Neural progenitor cell (in vitro differentiated cells): ENCODE measurements around the gene GLIPR1. TPM values are rescaled to one million over a fixed set of nuclear protein-coding genes. Genes with fewer than 3 reads are reported as not detected.
"Not testable (repeated sequence)": the region's sequence is repeated elsewhere in the genome, so short reads cannot be mapped to it uniquely, and the experiment has no call there.

Source experiments
- DNase-seq: peaks from one replicate; pipeline ENCODE4 v3.0.0-alpha.2; 2016; ENCODE audit warnings: low spot score
- H2AFZ ChIP-seq: fragments of 200-600 bp; sonication (generic); replicated peaks from 2 replicates; pipeline ENCODE4 v1.6.1; 2016; ENCODE audit warnings: antibody characterized with exemption
- H3F3A ChIP-seq: fragments of 200-600 bp; sonication (generic); 2 replicates; pipeline ENCODE4 v1.6.1; 2016; ENCODE audit warnings: antibody characterized with exemption, low read depth
- H3K27ac ChIP-seq: fragments of 200-600 bp; sonication (generic); 2 replicates; pipeline ENCODE4 v1.5.1; 2016; ENCODE audit warnings: mild to moderate bottlenecking
- H3K27me3 ChIP-seq: fragments of 200-600 bp; sonication (generic); 2 replicates; pipeline ENCODE4 v1.6.1; 2016; ENCODE audit warnings: mild to moderate bottlenecking, moderate library complexity
- H3K36me3 ChIP-seq: fragments of 200-600 bp; sonication (generic); 2 replicates; pipeline ENCODE4 v1.5.1; 2016
- H3K4me1 ChIP-seq: fragments of 200-600 bp; sonication (generic); 2 replicates; pipeline ENCODE4 v1.6.1; 2016; ENCODE audit warnings: mixed run types
- H3K4me2 ChIP-seq: fragments of 200-600 bp; sonication (generic); 2 replicates; pipeline ENCODE4 v1.6.1; 2016
- H3K4me3 ChIP-seq: fragments of 200-600 bp; sonication (generic); 2 replicates; pipeline ENCODE4 v1.5.1; 2016
- H3K79me2 ChIP-seq: fragments of 200-600 bp; sonication (generic); 2 replicates; pipeline ENCODE4 v1.6.1; 2016; ENCODE audit warnings: low read depth
- H3K9ac ChIP-seq: fragments of 200-600 bp; sonication (generic); 2 replicates; pipeline ENCODE4 v1.6.1; 2016
- H3K9me3 ChIP-seq: fragments of 200-600 bp; sonication (generic); 2 replicates; pipeline ENCODE4 v1.5.1; 2016; ENCODE audit warnings: low read depth
- H4K20me1 ChIP-seq: fragments of 200-600 bp; sonication (generic); 2 replicates; pipeline ENCODE4 v1.6.1; 2016; ENCODE audit warnings: low read depth
- H3K27ac Mint-ChIP-seq: 3 replicates; pipeline ENCODE4 v1.8.0; 2021; ENCODE audit warnings: mixed read lengths
- H3K27me3 Mint-ChIP-seq: 2 replicates; pipeline ENCODE4 v1.8.0; 2022; ENCODE audit warnings: low read depth, mild to moderate bottlenecking, inconsistent platforms, moderate library complexity, mixed read lengths; ENCODE audit not compliant: insufficient read depth
- H3K36me3 Mint-ChIP-seq: 3 replicates; pipeline ENCODE4 v1.8.0; 2021; ENCODE audit warnings: mixed read lengths
- H3K4me1 Mint-ChIP-seq: 3 replicates; pipeline ENCODE4 v1.8.0; 2021; ENCODE audit warnings: mixed read lengths
- H3K4me3 Mint-ChIP-seq: 3 replicates; pipeline ENCODE4 v1.8.0; 2021; ENCODE audit warnings: mild to moderate bottlenecking, moderate library complexity, mixed read lengths
- H3K9me3 Mint-ChIP-seq: 3 replicates; pipeline ENCODE4 v1.8.0; 2020; ENCODE audit warnings: mixed read lengths
- EZH2 ChIP-seq: fragments of 200-600 bp; sonication (generic); IDR thresholded peaks from 2 replicates; pipeline ENCODE4 v1.6.1; 2017; ENCODE audit warnings: antibody characterized with exemption, mild to moderate bottlenecking, moderate library complexity
- EZH2phosphoT487 ChIP-seq: fragments of 200-600 bp; sonication (generic); IDR thresholded peaks from 2 replicates; pipeline ENCODE4 v1.6.1; 2017; ENCODE audit warnings: antibody characterized with exemption
- total RNA-seq: library from RNA; depleted of rRNA; stranded (reverse); fragments of >200 nt; gene quantifications from 2 replicates; pipeline ENCODE4 v1.2.3, GENCODE V29; 2015; ENCODE audit warnings: low replicate concordance
- TF ChIP-seq, protein P1 (sequence below): fragments of 200-600 bp; sonication (generic); IDR thresholded peaks from 2 replicates; pipeline ENCODE4 v1.5.1; 2017; ENCODE audit warnings: antibody characterized with exemption, mild to moderate bottlenecking

Gene GLIPR1
- total RNA-seq, 1 donor from 2014 or later: 0.04 TPM

DNA sequence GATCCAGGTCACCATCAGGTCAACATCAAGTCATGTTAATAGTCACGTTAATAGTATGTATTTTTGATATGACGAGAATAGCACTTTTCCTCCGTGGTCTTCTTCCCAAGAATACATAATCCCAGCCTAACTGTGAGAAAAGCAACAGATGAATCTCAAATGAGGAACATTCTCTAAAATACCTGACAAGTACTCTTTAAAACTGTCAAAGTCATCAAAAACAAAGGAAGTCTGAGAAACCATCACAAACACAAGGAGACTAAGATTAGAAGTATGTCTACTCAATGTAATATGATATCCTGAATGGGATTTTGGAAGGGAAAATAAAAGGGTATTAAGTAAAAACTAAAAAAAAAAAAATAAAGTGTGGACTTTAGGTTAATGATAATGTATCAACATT, 36.8 kb upstream of the GLIPR1 start:
- Histone ChIP-seq H3K27ac (no peak overlapping the region), H3K9ac (no peak overlapping the region), H3K4me3 (no peak overlapping the region), H3K4me1 (no peaks in the 10 kb centered on the region), H3K36me3 (no peaks in the 10 kb centered on the region), H2AFZ (no peak overlapping the region), H3K27me3 (no peaks in the 10 kb centered on the region), H3K9me3 (no peaks in the 10 kb centered on the region), H3F3A (no peaks in the 10 kb centered on the region), H3K79me2 (no peaks in the 10 kb centered on the region), H3K4me2 (no peak overlapping the region), H4K20me1 (no peaks in the 10 kb centered on the region)
- Mint-ChIP-seq H3K36me3 (no peaks in the 10 kb centered on the region), H3K4me1 (no peaks in the 10 kb centered on the region), H3K27me3 (no peaks in the 10 kb centered on the region), H3K27ac (no peak overlapping the region), H3K9me3 (no peaks in the 10 kb centered on the region), H3K4me3 (no peak overlapping the region)
- DNase-seq: no peak
- TF ChIP-seq EZH2 (no peak), EZH2phosphoT487 (no peak)
- TF ChIP-seq, protein P1, sequence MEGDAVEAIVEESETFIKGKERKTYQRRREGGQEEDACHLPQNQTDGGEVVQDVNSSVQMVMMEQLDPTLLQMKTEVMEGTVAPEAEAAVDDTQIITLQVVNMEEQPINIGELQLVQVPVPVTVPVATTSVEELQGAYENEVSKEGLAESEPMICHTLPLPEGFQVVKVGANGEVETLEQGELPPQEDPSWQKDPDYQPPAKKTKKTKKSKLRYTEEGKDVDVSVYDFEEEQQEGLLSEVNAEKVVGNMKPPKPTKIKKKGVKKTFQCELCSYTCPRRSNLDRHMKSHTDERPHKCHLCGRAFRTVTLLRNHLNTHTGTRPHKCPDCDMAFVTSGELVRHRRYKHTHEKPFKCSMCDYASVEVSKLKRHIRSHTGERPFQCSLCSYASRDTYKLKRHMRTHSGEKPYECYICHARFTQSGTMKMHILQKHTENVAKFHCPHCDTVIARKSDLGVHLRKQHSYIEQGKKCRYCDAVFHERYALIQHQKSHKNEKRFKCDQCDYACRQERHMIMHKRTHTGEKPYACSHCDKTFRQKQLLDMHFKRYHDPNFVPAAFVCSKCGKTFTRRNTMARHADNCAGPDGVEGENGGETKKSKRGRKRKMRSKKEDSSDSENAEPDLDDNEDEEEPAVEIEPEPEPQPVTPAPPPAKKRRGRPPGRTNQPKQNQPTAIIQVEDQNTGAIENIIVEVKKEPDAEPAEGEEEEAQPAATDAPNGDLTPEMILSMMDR: no peak

DNA sequence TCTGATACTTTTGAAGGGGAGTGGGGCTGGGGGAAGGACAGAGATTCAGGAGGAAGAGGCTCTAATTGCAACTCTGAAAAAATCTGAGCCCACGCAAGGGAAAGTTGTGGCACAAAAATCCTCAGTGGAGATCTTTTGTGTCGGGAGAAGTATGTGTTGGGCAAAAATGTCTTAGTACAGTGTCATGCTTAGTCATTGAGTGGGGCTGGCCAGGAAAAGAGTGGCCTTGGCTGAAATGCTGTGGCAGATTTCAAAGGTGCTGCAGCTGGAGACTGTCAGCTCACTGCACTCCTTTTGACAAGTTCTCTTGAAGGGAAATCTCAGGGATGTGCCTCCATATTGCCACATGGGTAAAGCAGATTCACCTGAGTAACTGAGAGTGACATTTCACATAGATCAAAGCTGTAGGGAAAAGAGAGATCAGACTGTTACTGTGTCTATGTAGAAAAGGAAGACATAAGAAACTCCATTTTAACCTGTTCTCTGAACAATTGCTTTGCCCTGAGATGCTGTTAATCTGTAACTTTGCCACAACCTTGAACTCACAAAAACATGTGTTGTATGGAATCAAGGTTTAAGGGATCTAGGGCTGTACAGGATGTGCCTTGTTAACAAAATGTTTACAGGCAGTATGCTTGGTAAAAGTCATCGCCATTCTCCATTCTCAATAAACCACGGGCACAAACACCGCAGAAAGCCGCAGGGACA, 36.0 kb upstream of the GLIPR1 start:
- Mint-ChIP-seq H3K4me1 (no peaks in the 10 kb centered on the region), H3K4me3 (no peak overlapping the region), H3K9me3 (no peaks in the 10 kb centered on the region), H3K27ac (no peak overlapping the region), H3K27me3 (no peaks in the 10 kb centered on the region), H3K36me3 (no peaks in the 10 kb centered on the region)
- H3K27me3 ChIP-seq: no peaks in the 10 kb centered on the region
- no peak for TF ChIP-seq EZH2
- no peak for TF ChIP-seq EZH2phosphoT487
- TF ChIP-seq, protein P1: no peak
- H3K9ac ChIP-seq: no peak overlapping the region
- no peaks in the 10 kb centered on the region for H3K79me2 ChIP-seq
- no peaks in the 10 kb centered on the region for H3K9me3 ChIP-seq
- no peaks in the 10 kb centered on the region for H3F3A ChIP-seq
- DNase-seq: no peak
- H3K4me2 ChIP-seq: no peak overlapping the region
- H3K4me1 ChIP-seq: no peaks in the 10 kb centered on the region
- no peaks in the 10 kb centered on the region for H3K36me3 ChIP-seq
- no peaks in the 10 kb centered on the region for H4K20me1 ChIP-seq
- H3K27ac ChIP-seq: no peak overlapping the region
- H3K4me3 ChIP-seq: no peak overlapping the region
- H2AFZ ChIP-seq: no peak overlapping the region

DNA sequence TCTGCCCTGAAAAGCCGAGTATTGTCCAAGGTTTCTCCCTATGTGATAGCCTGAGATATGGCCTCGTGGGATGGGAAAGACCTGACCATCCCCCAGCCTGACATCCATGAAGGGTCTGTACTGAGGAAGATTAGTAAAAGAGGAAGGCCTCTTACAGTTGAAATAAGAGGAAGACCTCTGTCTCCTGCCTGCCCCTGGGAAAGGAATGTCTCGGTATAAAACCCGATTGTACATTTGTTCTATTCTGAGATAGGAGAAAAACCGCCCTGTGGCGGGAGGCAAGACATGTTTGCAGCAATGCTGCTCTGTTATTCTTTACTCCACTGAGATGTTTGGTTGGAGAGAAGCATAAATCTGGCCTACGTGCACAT, 35.4 kb upstream of the GLIPR1 start:
- not testable (repeated sequence) for H3K27me3 ChIP-seq, H3K4me3 Mint-ChIP-seq, H3K27ac ChIP-seq, H2AFZ ChIP-seq, H3K9me3 ChIP-seq, H4K20me1 ChIP-seq, H3K4me1 Mint-ChIP-seq, H3K36me3 Mint-ChIP-seq, DNase-seq, H3K9me3 Mint-ChIP-seq, H3K36me3 ChIP-seq, H3K27me3 Mint-ChIP-seq, H3K4me2 ChIP-seq, H3K4me1 ChIP-seq, H3K9ac ChIP-seq, H3K27ac Mint-ChIP-seq, H3K79me2 ChIP-seq, H3F3A ChIP-seq, H3K4me3 ChIP-seq

DNA sequence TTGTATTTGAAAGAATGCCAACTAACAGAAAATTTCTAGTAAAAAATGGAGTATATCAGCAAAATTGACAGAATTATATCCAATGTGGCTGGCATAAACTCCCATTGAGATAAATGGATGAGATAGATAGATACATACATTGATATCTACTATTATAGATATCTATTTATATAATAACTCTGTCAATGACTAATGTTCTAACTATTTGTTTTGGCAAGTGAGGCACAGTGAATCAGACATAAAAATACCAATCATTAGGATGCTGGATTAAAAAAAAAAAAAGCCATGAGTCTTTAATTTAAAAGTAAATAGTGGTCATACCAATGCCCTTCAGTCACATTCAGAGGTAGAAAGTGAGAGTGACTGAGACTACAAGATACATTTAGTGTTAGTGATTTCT, 33.7 kb upstream of the GLIPR1 start:
- Histone ChIP-seq H4K20me1 (no peaks in the 10 kb centered on the region), H3K36me3 (no peaks in the 10 kb centered on the region), H2AFZ (no peak overlapping the region), H3K9me3 (no peaks in the 10 kb centered on the region), H3K27me3 (no peaks in the 10 kb centered on the region), H3K79me2 (no peaks in the 10 kb centered on the region), H3K4me3 (no peak overlapping the region), H3K4me1 (no peaks in the 10 kb centered on the region), H3K4me2 (no peak overlapping the region), H3F3A (no peaks in the 10 kb centered on the region), H3K9ac (no peak overlapping the region), H3K27ac (no peak overlapping the region)
- no peak overlapping the region for H3K27ac Mint-ChIP-seq
- H3K9me3 Mint-ChIP-seq: no peaks in the 10 kb centered on the region
- no peaks in the 10 kb centered on the region for H3K27me3 Mint-ChIP-seq
- TF ChIP-seq, protein P1: no peak
- TF ChIP-seq EZH2 (no peak), EZH2phosphoT487 (no peak)
- H3K4me1 Mint-ChIP-seq: no peaks in the 10 kb centered on the region
- no peak for DNase-seq
- H3K36me3 Mint-ChIP-seq: no peaks in the 10 kb centered on the region
- H3K4me3 Mint-ChIP-seq: no peak overlapping the region
